Neural cell (in vitro differentiated cells): ENCODE data around the gene KCTD19. TPM values are rescaled to one million over a fixed set of nuclear protein-coding genes. Genes with fewer than 3 reads are reported as not detected.

Experiments
- H2AFZ ChIP-seq: fragments of 200-600, 300-800 bp; sonication (generic), shearing (Covaris generic); 2 replicates; pipeline ENCODE4 v1.6.0; 2014; ENCODE audit warnings: low read depth, mild to moderate bottlenecking, antibody characterized with exemption, low read length, moderate library complexity
- H3F3A ChIP-seq: fragments of 200-600 bp; shearing (Covaris generic); 2 replicates; pipeline ENCODE4 v1.6.1; 2016; ENCODE audit warnings: mild to moderate bottlenecking, moderate library complexity, mixed read lengths, antibody characterized with exemption, low read length; ENCODE audit not compliant: insufficient read depth, poor library complexity, severe bottlenecking
- H3K27ac ChIP-seq: fragments of 200-600, 300-800 bp; sonication (generic), shearing (Covaris generic); 2 replicates; pipeline ENCODE4 v1.5.1; 2014; ENCODE audit warnings: mild to moderate bottlenecking, low read length, moderate library complexity
- H3K27me3 ChIP-seq: fragments of 300-800, 200-600 bp; sonication (generic), shearing (Covaris generic); 2 replicates; pipeline ENCODE4 v1.6.0; 2014; ENCODE audit warnings: mild to moderate bottlenecking, low read depth, low read length, moderate library complexity; ENCODE audit not compliant: insufficient read depth
- H3K36me3 ChIP-seq: fragments of 300-800, 200-600 bp; sonication (generic), shearing (Covaris generic); 2 replicates; pipeline ENCODE4 v1.5.1; 2014; ENCODE audit warnings: mild to moderate bottlenecking, antibody characterized with exemption, low read length, moderate library complexity; ENCODE audit not compliant: insufficient read depth
- H3K4me2 ChIP-seq: fragments of 300-800, 200-600 bp; sonication (generic), shearing (Covaris generic); 2 replicates; pipeline ENCODE4 v1.6.0; 2014; ENCODE audit warnings: mild to moderate bottlenecking, low read length
- H3K4me3 ChIP-seq: fragments of 300-800, 200-600 bp; sonication (generic), shearing (Covaris generic); 2 replicates; pipeline ENCODE4 v1.5.1; 2014; ENCODE audit warnings: mild to moderate bottlenecking, low read length, moderate library complexity
- H3K79me2 ChIP-seq: fragments of 200-600 bp; shearing (Covaris generic); replicated peaks from 2 replicates; pipeline ENCODE4 v1.6.0; 2014; ENCODE audit warnings: mild to moderate bottlenecking, low read length, moderate library complexity; ENCODE audit not compliant: insufficient read depth
- H3K9ac ChIP-seq: fragments of 300-800, 200-600 bp; sonication (generic), shearing (Covaris generic); 2 replicates; pipeline ENCODE4 v1.6.1; 2016; ENCODE audit warnings: mild to moderate bottlenecking, low read length, mixed read lengths
- H3K9me2 ChIP-seq: fragments of 200-600 bp; shearing (Covaris generic); 2 replicates; pipeline ENCODE4 v1.6.1; 2016; ENCODE audit warnings: mild to moderate bottlenecking, low read length, mixed read lengths; ENCODE audit not compliant: insufficient read depth
- H3K9me3 ChIP-seq: fragments of 200-600, 300-800 bp; sonication (generic), shearing (Covaris generic); 2 replicates; pipeline ENCODE4 v1.6.1; 2016; ENCODE audit warnings: mild to moderate bottlenecking, mixed run types, low read length, moderate library complexity, mixed read lengths
- H4K20me1 ChIP-seq: fragments of 200-600 bp; shearing (Covaris generic); 2 replicates; pipeline ENCODE4 v1.6.1; 2016; ENCODE audit warnings: mild to moderate bottlenecking, mixed run types; ENCODE audit not compliant: insufficient read depth
- EP300 ChIP-seq: fragments of 450-650 bp; conservative IDR thresholded peaks from 2 replicates; pipeline ENCODE4 v1.6.1; 2014; ENCODE audit warnings: antibody characterized with exemption, mild to moderate bottlenecking, moderate library complexity; ENCODE audit not compliant: poor library complexity, severe bottlenecking
- EZH2 ChIP-seq: fragments of 200-600, 300-800 bp; shearing (Covaris generic), sonication (generic); IDR thresholded peaks from 2 replicates; pipeline ENCODE4 v1.6.1; 2014; ENCODE audit warnings: antibody characterized with exemption, low read length, borderline replicate concordance, mild to moderate bottlenecking; ENCODE audit not compliant: insufficient read depth, poor library complexity, severe bottlenecking
- MXI1 ChIP-seq: fragments of 450-650 bp; conservative IDR thresholded peaks from 2 replicates; pipeline ENCODE4 v1.6.1; 2014; ENCODE audit warnings: antibody characterized with exemption, mild to moderate bottlenecking; ENCODE audit not compliant: poor library complexity, severe bottlenecking
- POLR2AphosphoS5 ChIP-seq: IDR thresholded peaks from 2 replicates; pipeline ENCODE4 v1.6.1; 2012
- RAD21 ChIP-seq: fragments of 450-650 bp; conservative IDR thresholded peaks from 2 replicates; pipeline ENCODE4 v1.6.1; 2014; ENCODE audit warnings: antibody characterized with exemption, mild to moderate bottlenecking, moderate library complexity
- SMC3 ChIP-seq: fragments of 450-650 bp; conservative IDR thresholded peaks from 2 replicates; pipeline ENCODE4 v1.6.1; 2014; ENCODE audit warnings: antibody characterized with exemption, mild to moderate bottlenecking, moderate library complexity; ENCODE audit not compliant: poor library complexity
- TAF1 ChIP-seq: IDR thresholded peaks from 2 replicates; pipeline ENCODE4 v1.6.1; 2012; ENCODE audit warnings: low read depth
- polyA plus RNA-seq: library from polyadenylated mRNA; depleted of rRNA; stranded (reverse); fragments of >200 nt; gene quantifications from 2 replicates; pipeline ENCODE4 v1.2.3, GENCODE V29; 2014
- TF ChIP-seq, protein P1 (sequence below): fragments of 450-650 bp; IDR thresholded peaks from 2 replicates; pipeline ENCODE4 v1.5.1; 2014; ENCODE audit warnings: antibody characterized with exemption, mild to moderate bottlenecking, moderate library complexity; ENCODE audit not compliant: poor library complexity, severe bottlenecking
- TF ChIP-seq, protein P2 (sequence below): IDR thresholded peaks from 2 replicates; pipeline ENCODE4 v1.6.1; 2012; ENCODE audit warnings: borderline replicate concordance

KCTD19 gene
- polyA plus RNA-seq, 1 donor from 2014 or later, result 0.45 TPM

DNA sequence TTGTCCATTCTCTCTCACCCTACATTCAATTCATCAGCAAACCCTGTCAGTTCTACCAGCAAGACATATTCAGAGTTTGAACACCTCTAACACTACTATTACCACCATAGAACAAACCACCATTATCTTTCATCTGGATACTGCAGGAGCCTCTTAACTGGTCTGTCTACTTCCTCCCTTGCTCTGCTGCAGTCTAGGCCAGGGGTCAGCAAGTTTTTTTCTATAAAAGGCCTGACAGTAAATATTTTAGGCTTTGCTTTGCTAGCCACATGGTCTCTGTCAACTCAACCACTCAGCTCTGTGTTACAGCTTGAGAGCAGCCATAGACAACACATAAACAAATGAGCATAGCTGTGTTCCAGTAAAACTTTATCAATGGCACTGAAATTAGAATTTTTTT, 13.8 kb downstream of the KCTD19 start:
- H3K79me2 ChIP-seq, result no peaks in the 10 kb centered on the region
- H3K9ac ChIP-seq, result no peak overlapping the region
- H3K27ac ChIP-seq, result no peak overlapping the region
- no peaks in the 10 kb centered on the region for H3K36me3 ChIP-seq
- H3K27me3 ChIP-seq, result no peaks in the 10 kb centered on the region
- TF ChIP-seq TAF1 (no peak), SMC3 (no peak), RAD21 (no peak), POLR2AphosphoS5 (no peak), MXI1 (no peak), EP300 (no peak)
- TF ChIP-seq, protein P1, sequence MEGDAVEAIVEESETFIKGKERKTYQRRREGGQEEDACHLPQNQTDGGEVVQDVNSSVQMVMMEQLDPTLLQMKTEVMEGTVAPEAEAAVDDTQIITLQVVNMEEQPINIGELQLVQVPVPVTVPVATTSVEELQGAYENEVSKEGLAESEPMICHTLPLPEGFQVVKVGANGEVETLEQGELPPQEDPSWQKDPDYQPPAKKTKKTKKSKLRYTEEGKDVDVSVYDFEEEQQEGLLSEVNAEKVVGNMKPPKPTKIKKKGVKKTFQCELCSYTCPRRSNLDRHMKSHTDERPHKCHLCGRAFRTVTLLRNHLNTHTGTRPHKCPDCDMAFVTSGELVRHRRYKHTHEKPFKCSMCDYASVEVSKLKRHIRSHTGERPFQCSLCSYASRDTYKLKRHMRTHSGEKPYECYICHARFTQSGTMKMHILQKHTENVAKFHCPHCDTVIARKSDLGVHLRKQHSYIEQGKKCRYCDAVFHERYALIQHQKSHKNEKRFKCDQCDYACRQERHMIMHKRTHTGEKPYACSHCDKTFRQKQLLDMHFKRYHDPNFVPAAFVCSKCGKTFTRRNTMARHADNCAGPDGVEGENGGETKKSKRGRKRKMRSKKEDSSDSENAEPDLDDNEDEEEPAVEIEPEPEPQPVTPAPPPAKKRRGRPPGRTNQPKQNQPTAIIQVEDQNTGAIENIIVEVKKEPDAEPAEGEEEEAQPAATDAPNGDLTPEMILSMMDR, result no peak
- TF ChIP-seq, protein P2, sequence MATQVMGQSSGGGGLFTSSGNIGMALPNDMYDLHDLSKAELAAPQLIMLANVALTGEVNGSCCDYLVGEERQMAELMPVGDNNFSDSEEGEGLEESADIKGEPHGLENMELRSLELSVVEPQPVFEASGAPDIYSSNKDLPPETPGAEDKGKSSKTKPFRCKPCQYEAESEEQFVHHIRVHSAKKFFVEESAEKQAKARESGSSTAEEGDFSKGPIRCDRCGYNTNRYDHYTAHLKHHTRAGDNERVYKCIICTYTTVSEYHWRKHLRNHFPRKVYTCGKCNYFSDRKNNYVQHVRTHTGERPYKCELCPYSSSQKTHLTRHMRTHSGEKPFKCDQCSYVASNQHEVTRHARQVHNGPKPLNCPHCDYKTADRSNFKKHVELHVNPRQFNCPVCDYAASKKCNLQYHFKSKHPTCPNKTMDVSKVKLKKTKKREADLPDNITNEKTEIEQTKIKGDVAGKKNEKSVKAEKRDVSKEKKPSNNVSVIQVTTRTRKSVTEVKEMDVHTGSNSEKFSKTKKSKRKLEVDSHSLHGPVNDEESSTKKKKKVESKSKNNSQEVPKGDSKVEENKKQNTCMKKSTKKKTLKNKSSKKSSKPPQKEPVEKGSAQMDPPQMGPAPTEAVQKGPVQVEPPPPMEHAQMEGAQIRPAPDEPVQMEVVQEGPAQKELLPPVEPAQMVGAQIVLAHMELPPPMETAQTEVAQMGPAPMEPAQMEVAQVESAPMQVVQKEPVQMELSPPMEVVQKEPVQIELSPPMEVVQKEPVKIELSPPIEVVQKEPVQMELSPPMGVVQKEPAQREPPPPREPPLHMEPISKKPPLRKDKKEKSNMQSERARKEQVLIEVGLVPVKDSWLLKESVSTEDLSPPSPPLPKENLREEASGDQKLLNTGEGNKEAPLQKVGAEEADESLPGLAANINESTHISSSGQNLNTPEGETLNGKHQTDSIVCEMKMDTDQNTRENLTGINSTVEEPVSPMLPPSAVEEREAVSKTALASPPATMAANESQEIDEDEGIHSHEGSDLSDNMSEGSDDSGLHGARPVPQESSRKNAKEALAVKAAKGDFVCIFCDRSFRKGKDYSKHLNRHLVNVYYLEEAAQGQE, result no peak
- H3K9me3 ChIP-seq, result no peaks in the 10 kb centered on the region
- no peaks in the 10 kb centered on the region for H3F3A ChIP-seq
- H4K20me1 ChIP-seq, result no peaks in the 10 kb centered on the region
- no peaks in the 10 kb centered on the region for H3K9me2 ChIP-seq
- no peak overlapping the region for H2AFZ ChIP-seq
- H3K4me3 ChIP-seq, result no peak overlapping the region
- H3K4me2 ChIP-seq, result no peak overlapping the region

DNA sequence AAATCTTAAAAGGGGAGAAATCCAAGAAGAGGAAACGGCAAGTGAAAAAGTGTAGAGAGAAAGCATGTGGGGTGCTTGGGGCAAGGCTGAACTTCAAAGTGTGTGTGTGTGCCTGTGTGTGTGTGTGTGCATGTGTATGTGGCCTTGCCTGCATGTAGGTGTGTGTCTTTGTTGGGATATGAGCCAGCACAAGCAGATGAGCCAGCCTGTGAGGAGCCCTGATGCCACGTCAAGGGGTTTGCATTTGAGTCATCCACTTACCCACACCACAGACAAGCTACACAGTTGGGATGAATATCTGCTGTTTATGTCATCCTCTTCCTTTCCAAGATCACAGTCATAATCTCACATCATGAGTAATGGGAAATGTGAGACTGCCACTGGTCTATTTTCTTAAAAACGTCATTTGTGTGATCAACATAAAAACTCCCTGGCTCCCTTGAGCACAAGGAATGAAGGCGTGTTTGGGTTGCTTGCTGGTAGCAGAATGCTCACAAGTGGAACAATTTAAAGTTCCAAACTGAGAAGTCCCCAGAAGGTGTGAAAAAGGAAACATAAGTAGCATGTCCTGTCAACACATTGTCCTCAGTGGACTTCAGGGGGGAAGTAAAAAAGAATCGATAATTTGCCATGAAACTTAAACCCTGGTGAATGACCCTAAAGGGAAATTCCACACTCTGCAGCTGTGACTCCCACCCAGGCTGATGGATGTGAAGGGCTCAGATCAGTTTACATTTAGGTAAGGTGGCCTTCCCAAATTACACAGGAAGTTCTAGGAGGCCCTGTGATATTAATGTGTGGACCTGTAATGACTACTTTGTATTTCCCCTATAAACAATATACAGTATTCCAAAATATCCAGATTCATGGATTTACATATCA, 14.7 kb downstream of the KCTD19 start:
- H3K36me3 ChIP-seq, result no peaks in the 10 kb centered on the region
- H3K4me2 ChIP-seq, result no peak overlapping the region
- H3K9me2 ChIP-seq, result no peaks in the 10 kb centered on the region
- no peak overlapping the region for H2AFZ ChIP-seq
- H4K20me1 ChIP-seq, result no peaks in the 10 kb centered on the region
- no peaks in the 10 kb centered on the region for H3F3A ChIP-seq
- TF ChIP-seq RAD21 (no peak), EP300 (no peak), EZH2 (no peak), SMC3 (no peak), TAF1 (no peak)
- TF ChIP-seq, protein P2, result no peak
- H3K79me2 ChIP-seq, result no peaks in the 10 kb centered on the region
- H3K4me3 ChIP-seq, result no peak overlapping the region
- no peaks in the 10 kb centered on the region for H3K9me3 ChIP-seq
- H3K27ac ChIP-seq, result no peak overlapping the region
- no peak overlapping the region for H3K9ac ChIP-seq
- no peaks in the 10 kb centered on the region for H3K27me3 ChIP-seq
